ENCODE data around the gene TAF1C. TPM values are rescaled to one million over a fixed set of nuclear protein-coding genes. Genes with fewer than 3 reads are reported as not detected.

The TAF1C gene
- polyA plus RNA-seq, 2 of the 4 experiments (the other 2 are of a cell fraction): 13.2 to 38.6 TPM

- TF ChIP-seq EHF (CRISPR knock-in tag; IDR thresholded peaks at IDR 0.05) (no peak), ELK1 (IDR thresholded peaks at IDR 0.05; ENCODE audit: low read depth, low read length) (no peak), EP300 (IDR thresholded peaks at IDR 0.05) (no peak), RNF2 (IDR thresholded peaks at IDR 0.05; ENCODE audit: borderline replicate concordance, low read depth) (no peak), JUN (IDR thresholded peaks at IDR 0.05) (no peak)
These were observed 43.1 kb downstream of the TAF1C start (continued) for GRCh38 chr16:84143784-84144199.

GRCh38 chr16:84143081-84143480 is 43.8 kb downstream of the TAF1C start:
- no peak overlapping the region for H3K4me3 ChIP-seq
- CTCF ChIA-PET: interaction anchor here (0.7 to 2.5 kb wide), 4 partner anchors 32 to 186 kb away, joined by 3 to 9 read pairs (median 6); partner anchors contain the start of gene TAF1C
- ATAC-seq: no peak

DNA sequence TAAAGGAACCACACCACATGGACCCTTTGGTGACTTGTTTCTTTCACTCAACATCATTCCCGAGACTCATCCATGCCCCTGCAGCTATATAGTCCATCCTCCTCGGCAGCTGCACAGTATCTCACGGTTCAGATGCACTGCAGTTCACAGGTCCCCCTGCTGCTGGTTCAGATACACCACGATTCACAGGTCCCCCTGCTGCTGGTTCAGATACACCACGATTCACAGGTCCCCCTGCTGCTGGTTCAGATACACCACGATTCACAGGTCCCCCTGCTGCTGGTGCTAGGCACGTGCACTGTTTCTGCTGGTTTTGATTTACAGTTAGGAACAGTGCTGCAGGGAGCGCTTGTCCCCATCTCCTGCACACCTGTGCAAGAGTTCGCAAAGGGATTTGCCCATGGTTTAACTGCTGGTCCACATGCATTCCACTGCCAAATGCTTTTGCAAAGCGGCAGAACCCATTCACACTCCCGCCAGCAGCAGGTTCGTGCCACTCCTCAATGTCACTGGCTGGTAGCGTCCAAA is 45.6 kb downstream of the TAF1C start:
- CTCF ChIA-PET: interaction anchor here (0.5 to 2.5 kb wide), 6 partner anchors 21 to 106 kb away, joined by 3 to 9 read pairs (median 4); partner anchors contain the start of gene MBTPS1
- Histone ChIP-seq H3K4me2 (no peak overlapping the region), H3K9me3 (no peaks in the 10 kb centered on the region), H3K4me3 (no peak overlapping the region), H3K27ac (no peak overlapping the region), H3K4me1 (peaks cover 5% of the 10 kb centered on the region; the same call in 1 of the 3 replicates)
- ATAC-seq: peak; percentile 71 to 73
- WGBS (ENCODE audit: missing lambda C conversion rate): 69% methylated on average over 13 of the region's 13 CpGs
- peak; percentile 31 to 38 for DNase-seq (ENCODE audit: low read depth in 1 of 2, low spot score in 1 of 2)
- FAIRE-seq: no peak
- POLR2A ChIA-PET: no interaction called here
- TF ChIP-seq, protein P1, sequence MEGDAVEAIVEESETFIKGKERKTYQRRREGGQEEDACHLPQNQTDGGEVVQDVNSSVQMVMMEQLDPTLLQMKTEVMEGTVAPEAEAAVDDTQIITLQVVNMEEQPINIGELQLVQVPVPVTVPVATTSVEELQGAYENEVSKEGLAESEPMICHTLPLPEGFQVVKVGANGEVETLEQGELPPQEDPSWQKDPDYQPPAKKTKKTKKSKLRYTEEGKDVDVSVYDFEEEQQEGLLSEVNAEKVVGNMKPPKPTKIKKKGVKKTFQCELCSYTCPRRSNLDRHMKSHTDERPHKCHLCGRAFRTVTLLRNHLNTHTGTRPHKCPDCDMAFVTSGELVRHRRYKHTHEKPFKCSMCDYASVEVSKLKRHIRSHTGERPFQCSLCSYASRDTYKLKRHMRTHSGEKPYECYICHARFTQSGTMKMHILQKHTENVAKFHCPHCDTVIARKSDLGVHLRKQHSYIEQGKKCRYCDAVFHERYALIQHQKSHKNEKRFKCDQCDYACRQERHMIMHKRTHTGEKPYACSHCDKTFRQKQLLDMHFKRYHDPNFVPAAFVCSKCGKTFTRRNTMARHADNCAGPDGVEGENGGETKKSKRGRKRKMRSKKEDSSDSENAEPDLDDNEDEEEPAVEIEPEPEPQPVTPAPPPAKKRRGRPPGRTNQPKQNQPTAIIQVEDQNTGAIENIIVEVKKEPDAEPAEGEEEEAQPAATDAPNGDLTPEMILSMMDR (IDR thresholded peaks at IDR 0.05): no peak
- TF ChIP-seq FOXS1 (CRISPR knock-in tag; IDR thresholded peaks at IDR 0.05) (no peak), ZFP36 (IDR thresholded peaks at IDR 0.05; ENCODE audit: borderline replicate concordance, partially characterized antibody) (no peak), JUN (IDR thresholded peaks at IDR 0.05) (no peak), MAFK (IDR thresholded peaks at IDR 0.05; ENCODE audit: partially characterized antibody) (no peak), JUNB (IDR thresholded peaks at IDR 0.05) (no peak), BHLHE40 (IDR thresholded peaks at IDR 0.05; ENCODE audit: low read depth, low read length) (no peak), CEBPB (IDR thresholded peaks at IDR 0.05) (no peak), NPAS2 (CRISPR knock-in tag; IDR thresholded peaks at IDR 0.05; ENCODE audit: borderline replicate concordance) (no peak), HDAC2 (IDR thresholded peaks at IDR 0.05) (no peak), EHMT2 (IDR thresholded peaks at IDR 0.05; ENCODE audit: low read depth) (no peak)
- TF ChIP-seq, protein P2, sequence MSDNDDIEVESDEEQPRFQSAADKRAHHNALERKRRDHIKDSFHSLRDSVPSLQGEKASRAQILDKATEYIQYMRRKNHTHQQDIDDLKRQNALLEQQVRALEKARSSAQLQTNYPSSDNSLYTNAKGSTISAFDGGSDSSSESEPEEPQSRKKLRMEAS (IDR thresholded peaks at IDR 0.05): no peak
- TF ChIP-seq, protein P3, sequence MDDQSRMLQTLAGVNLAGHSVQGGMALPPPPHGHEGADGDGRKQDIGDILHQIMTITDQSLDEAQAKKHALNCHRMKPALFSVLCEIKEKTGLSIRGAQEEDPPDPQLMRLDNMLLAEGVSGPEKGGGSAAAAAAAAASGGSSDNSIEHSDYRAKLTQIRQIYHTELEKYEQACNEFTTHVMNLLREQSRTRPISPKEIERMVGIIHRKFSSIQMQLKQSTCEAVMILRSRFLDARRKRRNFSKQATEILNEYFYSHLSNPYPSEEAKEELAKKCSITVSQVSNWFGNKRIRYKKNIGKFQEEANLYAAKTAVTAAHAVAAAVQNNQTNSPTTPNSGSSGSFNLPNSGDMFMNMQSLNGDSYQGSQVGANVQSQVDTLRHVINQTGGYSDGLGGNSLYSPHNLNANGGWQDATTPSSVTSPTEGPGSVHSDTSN (IDR thresholded peaks at IDR 0.05): no peak

More at GRCh38 chr16:84143081-84143480, 43.8 kb downstream of the TAF1C start:
- Histone ChIP-seq H3K4me2 (no peak overlapping the region), H3K9me3 (no peaks in the 10 kb centered on the region), H3K27ac (no peak overlapping the region), H3K4me1 (peaks cover 5% of the 10 kb centered on the region; the same call in 1 of the 3 replicates)
- 94% methylated on average over 1 of the region's 1 CpG for WGBS (ENCODE audit: missing lambda C conversion rate)
- DNase-seq (ENCODE audit: low read depth in 1 of 2, low spot score in 1 of 2): no peak
- POLR2A ChIA-PET: no interaction called here
- FAIRE-seq: no peak
- no peak for TF ChIP-seq NR3C1 (IDR thresholded peaks at IDR 0.05)
- TF ChIP-seq JUN (IDR thresholded peaks at IDR 0.05): no peak
